A673 (cell line): ENCODE data around the gene ADGRG7. TPM values are rescaled to one million over a fixed set of nuclear protein-coding genes. Genes with fewer than 3 reads are reported as not detected.

Source experiments
- BruUV-seq: library from RNA; stranded (reverse); fragments of 400-500 nt; replicated peaks from 2 replicates; lab custom pipeline; 2021; lab: Mats Ljungman, UMichigan
- CTCF ChIA-PET: fragments of 300-600 bp; sonication (Branson Sonifier 250); formaldehyde crosslinking; loops from one replicate; lab custom pipeline; 2022; ENCODE audit warnings: antibody characterized with exemption; lab: Charles Lee
- POLR2A ChIA-PET: fragments of 300-600 bp; sonication (Branson Sonifier 250); formaldehyde crosslinking; loops from one replicate; lab custom pipeline; 2022; ENCODE audit warnings: antibody characterized with exemption; ENCODE audit not compliant: low non-redundant PET; lab: Charles Lee
- DNase-seq: peaks from one replicate; pipeline ENCODE4 v3.0.0-alpha.2; 2015; ENCODE audit warnings: low spot score
- H3K27ac ChIP-seq: fragments of 200-600 bp; sonication (generic); 2 replicates; pipeline ENCODE4 v1.5.1; 2016; ENCODE audit warnings: mixed run types, low read depth, mild to moderate bottlenecking, mixed read lengths, antibody characterized with exemption, low read length; ENCODE audit not compliant: poor library complexity, severe bottlenecking
- H3K27me3 ChIP-seq: fragments of 200-600 bp; sonication (generic); replicated peaks from 2 replicates; pipeline ENCODE4 v1.6.1; 2017; ENCODE audit warnings: mixed run types, low read depth, mild to moderate bottlenecking, mixed read lengths, antibody characterized with exemption, low read length; ENCODE audit not compliant: insufficient read depth, poor library complexity
- H3K36me3 ChIP-seq: fragments of 200-600 bp; sonication (generic); 2 replicates; pipeline ENCODE4 v1.6.1; 2016; ENCODE audit warnings: mixed run types, mild to moderate bottlenecking, mixed read lengths, antibody characterized with exemption, low read length; ENCODE audit not compliant: insufficient read depth, poor library complexity, severe bottlenecking
- H3K4me1 ChIP-seq: fragments of 200-600 bp; sonication (generic); 2 replicates; pipeline ENCODE4 v1.6.1; 2017; ENCODE audit warnings: mixed run types, mild to moderate bottlenecking, mixed read lengths, antibody characterized with exemption, low read length; ENCODE audit not compliant: insufficient read depth, poor library complexity, severe bottlenecking
- H3K4me3 ChIP-seq: fragments of 200-600 bp; sonication (generic); 2 replicates; pipeline ENCODE4 v1.5.1; 2016; ENCODE audit warnings: low read depth, mixed run types, mild to moderate bottlenecking, mixed read lengths, low read length; ENCODE audit not compliant: poor library complexity, severe bottlenecking
- H3K9me3 ChIP-seq: fragments of 200-600 bp; sonication (generic); 2 replicates; pipeline ENCODE4 v1.6.1; 2016; ENCODE audit warnings: mixed run types, low read depth, mild to moderate bottlenecking, mixed read lengths, antibody characterized with exemption, low read length; ENCODE audit not compliant: poor library complexity, severe bottlenecking
- CTCF ChIP-seq: fragments of 300-800, 200-600 bp; sonication (generic); conservative IDR thresholded peaks from 2 replicates; pipeline ENCODE4 v1.5.1; 2017; ENCODE audit warnings: low read depth, mild to moderate bottlenecking, antibody characterized with exemption, low read length, moderate library complexity, mixed read lengths
- EZH2 ChIP-seq: fragments of 200-600 bp; sonication (generic); IDR thresholded peaks from 2 replicates; pipeline ENCODE4 v1.6.1; 2017; ENCODE audit warnings: borderline replicate concordance, low read depth, mild to moderate bottlenecking, mixed read lengths, antibody characterized with exemption, low read length; ENCODE audit not compliant: poor library complexity, severe bottlenecking
- intact Hi-C: fragments of 100-400 bp; cut with micrococcal nuclease; formaldehyde crosslinking; loops from one replicate; pipeline ENCODE4 v1.10.0; 2022; ENCODE audit not compliant: unreplicated experiment
- total RNA-seq: library from RNA; stranded (reverse); gene quantifications from 2 replicates; pipeline ENCODE4 v1.2.3, GENCODE V29; 2021

The ADGRG7 gene
- total RNA-seq, 1 experiment from 2014 or later: 2.4 TPM

- H3K36me3 ChIP-seq: no peaks in the 10 kb centered on the region
- ChIA-PET POLR2A (no interaction called here), CTCF (no interaction called here)
- TF ChIP-seq CTCF: no peak
- no peak for TF ChIP-seq EZH2
- no peak overlapping the region for H3K4me3 ChIP-seq
- BruUV-seq: no TSS peak
- H3K4me1 ChIP-seq: no peaks in the 10 kb centered on the region
- no peak overlapping the region for H3K27ac ChIP-seq
- intact Hi-C loops: no loop called here
- H3K9me3 ChIP-seq: no peaks in the 10 kb centered on the region
- H3K27me3 ChIP-seq: no peaks in the 10 kb centered on the region
- DNase-seq: no peak
Measured at GRCh38 chr3:100703865-100704264, 94.5 kb downstream of the ADGRG7 start.

- ChIA-PET POLR2A (no interaction called here), CTCF (no interaction called here)
- BruUV-seq: no TSS peak
- Histone ChIP-seq H3K9me3 (no peaks in the 10 kb centered on the region), H3K27me3 (no peaks in the 10 kb centered on the region), H3K4me3 (no peak overlapping the region), H3K36me3 (peaks cover 2% of the 10 kb centered on the region), H3K4me1 (peaks cover 8% of the 10 kb centered on the region), H3K27ac (no peak overlapping the region)
- no peak for TF ChIP-seq EZH2
- no peak for TF ChIP-seq CTCF
- no peak for DNase-seq
- intact Hi-C loops: no loop called here
Measured at GRCh38 chr3:100706365-100706764, 97.0 kb downstream of the ADGRG7 start.

GRCh38 chr3:100708644-100708988, 99.2 kb downstream of the ADGRG7 start:
- peak overlapping the region; percentile 63 for H3K4me3 ChIP-seq
- H3K4me1 ChIP-seq: peaks cover 14% of the 10 kb centered on the region
- H3K27me3 ChIP-seq: no peaks in the 10 kb centered on the region
- intact Hi-C loops: no loop called here
- POLR2A ChIA-PET: interaction anchor here (0.7 kb wide), 1 partner anchor 119 kb away, joined by 5 read pairs; no protein-coding TSS in a partner anchor
- CTCF ChIA-PET: interaction anchor here (0.7 kb wide), 1 partner anchor 246 kb away, joined by 4 read pairs; no protein-coding TSS in a partner anchor
- TF ChIP-seq CTCF (no peak), EZH2 (no peak)
- H3K27ac ChIP-seq: peak overlapping the region; percentile 96
- no peak for DNase-seq
- no peaks in the 10 kb centered on the region for H3K9me3 ChIP-seq
- H3K36me3 ChIP-seq: peaks cover 14% of the 10 kb centered on the region
- BruUV-seq: TSS peak; percentile 99
